HG03280 (cell line): ENCODE data around the gene IL31RA.

Source experiments
- ATAC-seq: cut with Tn5 transposase; IDR thresholded peaks from one replicate; pipeline ENCODE4 v1.9.1; 2021; ENCODE audit warnings: mild to moderate bottlenecking, moderate library complexity; ENCODE audit not compliant: unreplicated experiment

Gene IL31RA

DNA sequence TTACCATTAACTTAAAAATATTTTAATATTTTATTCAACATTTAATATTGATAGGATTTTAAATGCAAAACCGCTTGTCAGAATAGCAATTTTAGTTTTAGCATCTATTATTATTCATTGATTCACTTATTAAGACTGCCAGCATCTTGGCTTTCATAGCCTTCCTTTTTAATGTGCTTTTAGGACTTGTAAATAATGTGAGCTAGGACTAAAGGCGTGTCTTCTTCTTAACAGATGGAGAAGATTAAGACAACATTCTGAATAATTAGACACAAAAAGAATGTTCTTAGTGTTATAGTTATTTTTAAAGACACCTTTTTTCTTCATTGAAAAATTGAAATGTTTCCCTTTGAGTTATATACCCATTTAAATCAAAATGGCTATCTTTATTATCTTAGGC is 6.9 kb downstream of the IL31RA start:
- ATAC-seq, result no peak

GRCh38 chr5:55860288-55860687 is 9.1 kb downstream of the IL31RA start:
- ATAC-seq, result no peak

- no peak for ATAC-seq
Observed at GRCh38 chr5:55860709-55861108, 9.6 kb downstream of the IL31RA start.

DNA sequence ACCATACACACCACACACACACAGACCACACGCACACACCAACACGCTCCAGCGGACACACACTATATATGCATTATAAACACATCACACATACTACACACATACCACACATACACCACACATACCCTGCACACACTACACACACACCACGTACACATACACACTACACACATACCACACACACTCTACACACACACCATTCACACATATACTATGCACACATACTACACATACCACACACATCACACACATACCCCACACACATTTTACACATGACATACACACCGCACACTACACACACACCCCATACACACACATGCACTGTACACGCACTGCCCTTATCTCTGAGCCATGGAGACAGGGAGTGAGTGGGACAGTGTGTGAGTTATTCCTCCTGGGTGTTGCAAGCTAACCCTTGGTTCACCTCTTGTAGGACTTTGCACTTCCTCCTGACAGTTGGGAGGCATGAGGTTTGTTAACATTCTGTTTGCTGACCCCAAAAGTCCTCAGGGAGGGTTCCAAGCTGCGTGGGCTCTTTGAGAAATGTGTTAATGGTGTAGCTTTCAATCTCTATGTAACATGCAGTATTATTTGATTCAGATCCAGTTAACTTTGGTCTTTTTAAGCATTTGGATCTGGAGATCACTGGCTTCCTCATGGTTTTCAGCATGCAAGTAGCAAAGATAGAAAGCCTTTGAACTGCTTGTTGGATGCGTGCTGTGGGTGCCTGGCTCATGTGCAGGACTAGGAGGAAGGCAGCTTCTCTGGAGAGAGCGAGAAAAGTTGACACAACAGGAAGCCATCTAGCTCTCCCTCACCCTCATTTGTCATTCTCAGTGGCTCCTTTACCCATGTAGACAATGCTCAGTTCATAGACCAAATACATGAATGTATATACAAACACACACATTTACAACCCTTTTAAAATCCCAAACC is 13.7 kb downstream of the IL31RA start:
- no peak for ATAC-seq

GRCh38 chr5:55865831-55866230 is 14.7 kb downstream of the IL31RA start:
- ATAC-seq, result no peak

GRCh38 chr5:55866485-55866884 is 15.3 kb downstream of the IL31RA start:
- no peak for ATAC-seq

DNA sequence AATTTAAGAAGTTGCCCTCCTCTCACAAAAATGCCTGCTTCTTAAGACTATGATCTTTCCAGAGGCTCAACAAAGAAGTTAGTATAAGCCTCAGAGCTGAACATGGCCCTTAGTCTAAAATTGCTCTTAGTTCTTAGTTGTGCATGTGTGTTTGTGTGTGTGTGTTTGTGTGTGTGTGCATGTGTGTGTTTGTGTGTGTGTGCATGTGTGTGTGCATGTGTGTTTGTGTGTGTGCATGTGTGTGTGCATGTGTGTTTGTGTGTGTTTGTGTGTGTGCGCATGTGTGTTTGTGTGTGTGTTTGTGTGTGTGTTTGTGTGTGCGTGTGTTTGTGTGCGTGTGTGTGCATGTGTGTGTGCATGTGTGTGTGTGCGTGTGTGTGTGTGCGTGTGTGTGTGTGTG is 15.8 kb downstream of the IL31RA start:
- ATAC-seq, result no peak

- ATAC-seq, result no peak
Observed at GRCh38 chr5:55868846-55869245, 17.7 kb downstream of the IL31RA start.

GRCh38 chr5:55869847-55870246 is 18.7 kb downstream of the IL31RA start:
- ATAC-seq, result no peak

DNA sequence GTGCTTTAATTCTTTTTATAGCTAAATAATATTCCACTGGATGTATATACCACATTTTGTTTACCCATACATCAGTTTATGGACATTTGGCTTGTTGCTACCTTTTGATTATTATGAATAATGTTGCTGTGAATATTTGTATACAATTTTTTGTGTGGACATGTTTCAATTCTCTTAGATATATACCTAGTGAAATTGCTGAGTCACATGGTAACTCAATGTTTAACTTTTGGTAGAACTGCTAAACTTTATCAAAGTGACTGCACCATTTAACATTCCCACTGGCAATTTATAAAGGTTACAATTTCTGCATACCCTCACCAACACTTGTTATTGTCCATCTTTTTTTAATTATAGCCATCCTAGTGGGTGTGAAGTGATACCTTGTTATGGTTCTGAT is 22.1 kb downstream of the IL31RA start:
- ATAC-seq, result no peak

DNA sequence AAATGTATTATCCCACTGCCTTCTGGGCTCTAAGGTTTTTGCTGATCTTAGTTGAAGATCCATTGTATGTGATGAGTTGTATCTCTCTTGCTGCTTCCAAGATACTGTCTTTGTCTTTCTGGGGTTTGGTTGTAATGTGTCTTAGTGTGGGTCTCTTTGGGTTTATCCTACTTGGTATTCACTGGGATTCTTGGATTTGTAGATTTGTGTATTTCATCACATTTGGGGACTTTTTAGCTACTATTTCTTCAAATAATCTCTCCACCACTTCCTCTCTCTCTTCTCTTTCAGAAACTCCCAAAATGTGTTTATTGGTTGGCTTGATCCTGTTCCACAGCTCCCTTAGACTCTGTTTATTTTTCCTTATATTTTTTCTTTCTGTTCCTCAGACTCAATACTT is 26.5 kb downstream of the IL31RA start:
- ATAC-seq, result no peak

DNA sequence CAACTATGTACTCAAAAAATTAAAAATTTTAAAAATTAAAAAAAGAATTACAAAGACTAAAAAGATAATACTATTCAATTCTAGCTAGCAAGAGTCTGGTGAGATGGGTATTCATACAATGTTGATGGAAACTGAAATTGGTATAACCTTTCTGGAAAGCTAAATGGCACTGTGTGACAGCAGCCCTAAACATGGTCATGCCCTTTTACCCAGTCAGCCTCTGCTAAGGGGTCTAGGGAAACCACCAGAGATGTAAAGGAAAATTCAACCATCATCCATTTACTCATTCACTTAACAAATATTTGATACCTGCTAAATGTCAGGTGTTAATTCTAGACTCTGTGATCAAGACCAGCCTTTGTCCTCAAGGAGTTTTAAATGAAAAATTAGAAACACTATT is 29.3 kb downstream of the IL31RA start:
- no peak for ATAC-seq

DNA sequence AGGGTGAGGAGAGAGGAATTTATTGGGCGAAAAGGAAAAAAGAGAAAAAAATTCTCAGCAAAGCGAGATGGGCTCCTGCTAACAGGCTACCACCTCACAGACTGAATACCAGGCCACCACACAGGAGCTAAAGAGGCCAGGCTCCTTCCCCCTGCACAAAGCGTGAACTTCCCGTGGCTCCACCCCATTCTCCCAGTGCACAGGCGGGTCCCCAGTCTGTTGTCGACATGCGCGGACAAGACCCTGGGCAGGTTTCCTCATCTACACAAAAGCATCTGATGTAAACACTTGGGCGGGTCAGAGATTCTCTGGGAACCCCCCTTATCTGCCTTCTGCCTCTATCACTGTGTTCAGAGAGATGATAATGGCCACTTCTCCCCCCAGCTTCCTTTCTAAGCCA is 34.2 kb downstream of the IL31RA start:
- ATAC-seq, result no peak

- ATAC-seq, result no peak
Observed at GRCh38 chr5:55888205-55888604, 37.0 kb downstream of the IL31RA start.

- no peak for ATAC-seq
Observed at GRCh38 chr5:55892479-55892878, 41.3 kb downstream of the IL31RA start.

- ATAC-seq, result no peak
Observed at GRCh38 chr5:55894135-55894534, 43.0 kb downstream of the IL31RA start.

DNA sequence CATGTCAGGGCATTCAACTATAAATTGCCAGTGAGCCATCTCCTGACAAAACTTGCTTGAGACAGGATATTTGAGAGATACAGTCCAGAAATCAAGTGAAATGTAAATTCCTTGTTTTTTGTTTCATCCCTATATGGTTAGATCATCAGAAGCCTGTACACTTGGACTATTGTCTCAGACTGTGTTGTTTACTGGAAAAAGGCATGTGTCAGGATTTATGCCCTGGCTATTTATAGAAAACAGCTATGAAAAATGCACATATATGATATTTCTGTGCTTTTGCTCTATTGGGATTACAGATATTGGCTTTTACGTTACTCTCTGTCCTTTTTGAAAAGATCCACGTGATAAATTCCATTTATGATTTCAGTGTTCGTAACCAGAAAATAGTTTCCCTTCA is 44.2 kb downstream of the IL31RA start:
- no peak for ATAC-seq

GRCh38 chr5:55896238-55896637 is 45.1 kb downstream of the IL31RA start:
- no peak for ATAC-seq

DNA sequence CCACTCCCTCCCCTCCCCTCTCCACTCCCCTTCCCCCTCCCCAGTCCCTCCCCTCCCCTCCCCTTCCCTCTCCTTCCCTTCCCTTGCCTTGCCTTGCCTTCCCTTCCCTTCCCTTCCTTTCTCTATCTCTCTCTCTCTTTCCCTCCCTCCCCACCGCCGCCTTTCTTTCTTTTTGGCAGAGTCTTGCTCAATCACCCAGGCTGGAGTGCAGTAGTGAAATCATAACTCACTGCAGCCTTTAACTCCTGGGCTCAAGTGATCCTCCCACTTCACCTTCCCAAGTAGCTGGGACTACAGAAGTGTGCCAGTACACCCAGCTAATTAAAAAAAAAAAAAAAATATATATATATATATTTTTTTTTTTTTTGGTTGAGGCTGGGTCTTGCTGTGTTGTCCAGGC is 45.5 kb downstream of the IL31RA start:
- no peak for ATAC-seq

DNA sequence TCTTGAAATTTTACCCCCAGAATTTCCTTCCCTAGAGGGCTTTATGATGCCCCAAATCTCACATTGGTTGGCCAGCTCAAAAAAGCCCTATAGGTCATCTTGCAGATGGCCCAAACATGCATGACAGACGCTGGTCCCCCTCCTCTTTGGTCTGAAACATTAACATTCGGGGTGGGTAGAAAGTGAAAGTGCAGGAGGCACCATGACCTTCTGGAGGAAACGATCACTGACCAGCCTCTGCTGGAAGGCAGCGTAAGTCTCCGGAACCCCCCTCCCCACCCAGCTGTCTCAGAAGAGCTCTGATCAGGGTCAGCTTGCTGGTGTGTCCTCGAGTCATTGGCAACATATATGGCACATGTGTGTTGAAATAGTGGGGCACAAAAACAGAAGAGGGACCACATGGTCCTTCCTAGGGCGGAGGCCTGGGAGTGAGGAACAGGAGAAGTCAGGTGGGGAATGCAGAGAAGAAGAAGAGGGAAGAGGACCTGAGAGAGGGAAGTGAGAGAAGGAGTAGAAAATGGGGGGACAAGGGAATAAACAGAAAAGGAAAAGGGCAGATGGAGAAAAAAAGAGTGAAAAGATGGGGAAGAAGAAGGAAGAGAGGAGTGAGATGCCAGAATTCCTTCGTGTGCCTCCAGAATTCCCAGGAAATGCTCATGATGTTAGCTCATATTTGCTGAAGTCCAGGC is 46.2 kb downstream of the IL31RA start:
- no peak for ATAC-seq

DNA sequence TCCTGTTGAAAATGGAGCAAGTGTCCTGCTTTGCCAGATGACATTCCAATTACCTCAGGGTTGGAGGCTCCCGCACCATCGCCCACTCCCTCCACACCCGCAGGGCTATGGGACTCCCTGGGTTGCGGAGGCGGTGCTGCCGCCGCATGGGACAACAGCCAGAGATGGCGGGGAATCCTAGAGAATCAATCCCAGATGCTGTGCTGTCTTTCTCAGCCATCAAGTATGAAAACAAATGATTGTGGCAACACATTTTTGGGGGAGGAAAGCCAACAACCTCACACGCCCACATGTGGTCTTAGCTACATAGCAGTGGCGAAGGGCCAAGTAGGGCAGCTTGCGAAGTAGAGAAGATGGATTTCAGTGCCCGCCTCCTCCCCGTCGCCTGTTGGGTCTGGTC is 46.7 kb downstream of the IL31RA start:
- no peak for ATAC-seq

DNA sequence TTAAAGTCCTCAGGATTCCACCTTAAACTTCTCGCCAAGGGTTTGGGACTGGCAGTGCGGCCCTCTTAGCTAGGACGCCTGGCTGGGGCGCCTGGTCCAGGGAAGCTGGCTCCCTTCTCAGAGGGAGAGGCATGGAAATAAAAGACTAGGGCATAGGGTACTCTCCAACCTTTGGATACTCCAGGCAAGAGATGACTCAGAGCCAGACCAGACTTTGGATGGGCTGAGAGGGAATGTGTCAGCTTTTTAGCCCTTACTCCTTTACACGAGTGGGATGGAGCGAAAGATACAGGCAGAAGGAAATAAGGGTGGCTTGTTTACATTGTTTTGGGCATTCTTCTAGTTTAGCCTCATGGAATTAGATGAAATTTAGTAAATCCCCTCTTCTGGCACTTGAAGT is 48.2 kb downstream of the IL31RA start:
- ATAC-seq, result no peak
